LNCaP clone FGC (cell line): ENCODE data around the gene RSBN1L.
A peak's percentile ranks its signal among the peaks of the same experiment; 100 is the strongest.

Source experiments
- DNase-seq: peaks from one replicate; pipeline ENCODE4 v3.0.0-alpha.2; 2011; ENCODE audit warnings: low read depth
- H3K4me3 ChIP-seq: 2 replicates; pipeline ENCODE4 v1.5.1; 2011; ENCODE audit warnings: mild to moderate bottlenecking, low read depth, low read length, control low read depth
- CTCF ChIP-seq: IDR thresholded peaks from 2 replicates; pipeline ENCODE4 v1.5.1; 2012; ENCODE audit warnings: mild to moderate bottlenecking; ENCODE audit not compliant: control insufficient read depth, insufficient read depth; ENCODE audit errors: extremely low read depth

The RSBN1L gene

DNA sequence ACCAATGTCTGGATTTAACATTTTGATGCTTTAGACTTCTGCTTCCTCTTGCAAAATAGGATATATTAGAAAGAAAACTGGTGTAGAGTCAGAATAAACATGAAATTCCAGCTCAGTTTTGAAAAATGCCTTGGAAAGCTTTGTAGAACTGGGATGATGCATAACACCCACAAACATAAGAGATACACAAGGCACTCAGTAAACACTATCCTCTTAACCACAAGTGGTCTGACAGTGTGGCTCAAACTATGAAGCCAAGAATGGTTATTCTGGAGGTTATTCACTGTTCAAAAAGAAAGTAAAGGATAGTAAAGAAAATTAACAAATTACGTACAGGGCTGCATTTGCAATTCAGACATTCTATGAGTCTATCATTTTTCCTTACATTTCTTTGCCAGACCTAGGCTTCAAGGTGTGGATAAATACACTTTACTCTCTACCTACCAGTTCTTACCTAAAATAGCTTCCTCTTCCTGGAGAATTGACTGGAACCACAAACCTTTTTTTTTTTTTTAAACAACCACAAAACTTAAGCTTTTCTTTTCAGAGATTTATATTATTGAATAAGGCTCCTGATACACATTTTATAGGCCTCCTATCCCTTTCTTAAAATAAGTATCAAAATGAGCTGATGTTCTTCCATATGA lies 9.0 kb upstream of the RSBN1L start:
- TF ChIP-seq CTCF, result no peak
- no peak for DNase-seq
- H3K4me3 ChIP-seq, result no peak overlapping the region

GRCh38 chr7:77687747-77688144 lies 8.5 kb upstream of the RSBN1L start:
- no peak for DNase-seq
- TF ChIP-seq CTCF, result no peak

DNA sequence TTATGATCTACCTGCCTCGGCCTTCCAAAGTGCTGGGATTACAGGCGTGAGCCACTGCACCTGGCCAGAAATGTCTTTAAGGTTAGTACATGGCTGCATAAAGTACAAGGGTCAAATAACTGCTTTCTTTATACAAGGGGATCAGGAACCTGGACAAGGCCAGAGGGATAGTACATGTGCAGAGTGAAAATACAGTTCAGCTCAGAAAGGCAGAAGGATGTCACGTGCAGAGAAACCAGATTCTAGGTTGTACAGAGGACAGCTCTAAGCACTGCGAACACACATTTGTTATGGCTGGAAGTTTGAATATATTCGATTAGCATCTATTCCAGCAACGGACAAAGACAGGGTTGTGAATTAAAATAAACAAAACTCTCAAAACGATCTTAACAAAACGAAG lies 6.0 kb upstream of the RSBN1L start:
- no peak overlapping the region for H3K4me3 ChIP-seq
- no peak for DNase-seq
- no peak for TF ChIP-seq CTCF

More at GRCh38 chr7:77687747-77688144, 8.5 kb upstream of the RSBN1L start:
- H3K4me3 ChIP-seq, result no peak overlapping the region

DNA sequence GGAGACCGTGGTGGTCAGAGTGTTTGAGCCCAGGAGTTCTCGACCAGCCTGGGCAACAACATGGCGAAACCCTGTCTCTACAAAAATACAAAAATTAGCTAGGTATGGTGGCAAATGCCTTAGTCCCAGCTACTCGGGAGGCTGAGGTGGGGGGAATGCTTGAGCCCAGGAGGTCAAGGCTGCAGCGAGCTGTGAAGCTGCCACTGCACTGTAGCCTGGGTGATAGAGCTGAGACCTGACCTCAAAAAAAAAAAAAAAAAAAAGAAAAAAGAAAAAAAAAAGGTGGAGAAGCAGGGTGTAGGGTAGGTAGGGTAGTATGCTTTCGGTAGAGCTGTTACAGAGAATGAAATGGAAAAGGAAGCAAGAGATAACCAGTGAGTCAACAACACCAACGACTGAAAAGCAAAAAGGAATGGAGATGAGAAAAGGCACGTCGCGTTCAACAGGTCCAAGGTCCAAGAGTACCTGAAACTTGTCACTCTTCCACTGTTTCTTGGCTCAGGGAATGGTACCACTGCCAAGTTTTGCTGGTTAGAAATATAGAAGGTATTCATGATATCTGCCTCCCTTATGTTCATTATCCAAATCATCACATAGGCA lies 4.3 kb upstream of the RSBN1L start:
- no peak for DNase-seq
- H3K4me3 ChIP-seq, result no peak overlapping the region
- no peak for TF ChIP-seq CTCF

- DNase-seq, result no peak
- H3K4me3 ChIP-seq, result no peak overlapping the region
- no peak for TF ChIP-seq CTCF
Observed at GRCh38 chr7:77693830-77694583, 2.3 kb upstream of the RSBN1L start.

DNA sequence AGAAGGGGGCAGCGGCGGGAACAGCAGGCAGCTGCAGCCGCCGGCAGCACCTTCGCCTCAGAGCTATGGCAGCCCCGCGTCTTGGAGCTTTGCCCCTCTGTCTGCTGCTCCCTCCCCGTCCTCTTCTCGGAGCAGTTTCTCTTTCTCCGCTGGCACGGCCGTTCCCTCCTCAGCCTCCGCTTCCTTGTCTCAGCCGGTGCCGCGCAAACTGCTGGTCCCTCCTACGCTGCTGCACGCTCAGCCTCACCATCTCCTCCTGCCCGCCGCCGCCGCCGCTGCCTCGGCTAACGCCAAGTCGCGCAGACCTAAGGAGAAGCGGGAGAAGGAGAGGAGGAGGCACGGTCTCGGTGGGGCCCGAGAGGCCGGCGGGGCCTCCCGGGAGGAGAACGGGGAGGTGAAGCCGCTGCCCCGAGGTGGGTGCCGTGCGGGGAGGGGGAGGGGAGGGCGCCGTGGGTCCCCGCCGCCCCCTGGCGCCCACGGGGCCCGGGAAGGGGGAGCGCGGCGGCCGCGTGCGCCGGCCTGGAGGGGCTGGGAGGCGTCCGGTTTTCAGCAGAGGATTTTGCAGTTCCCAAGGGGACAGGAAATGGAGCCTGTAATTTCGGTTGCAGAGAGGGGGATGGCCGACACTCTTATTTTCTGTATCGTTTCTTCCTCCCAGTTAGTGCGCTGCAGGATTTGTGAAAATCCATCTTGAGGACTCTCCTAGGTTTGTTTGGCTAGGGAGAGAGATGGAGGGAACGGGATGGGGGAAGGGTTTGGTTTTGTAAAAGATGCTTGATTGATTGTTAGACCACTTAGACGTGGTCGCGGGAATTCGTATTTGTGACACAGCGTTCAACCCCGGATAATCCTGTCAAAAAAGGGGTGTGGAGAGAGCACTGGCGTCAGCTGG lies 630 bp downstream of the RSBN1L start:
- DNase-seq, result no peak
- peak overlapping the region; percentile 99 for H3K4me3 ChIP-seq
- TF ChIP-seq CTCF, result 0 out of 2 replicates have a peak, but pooled peaks have one; percentile 12
